ENCODE results near the gene GNGT2.
A peak's percentile ranks its signal among the peaks of the same experiment; 100 is the strongest.
"Not testable (repeated sequence)": the region's sequence is repeated elsewhere in the genome, so short reads cannot be mapped to it uniquely, and the experiment has no call there.

GNGT2 gene

DNA sequence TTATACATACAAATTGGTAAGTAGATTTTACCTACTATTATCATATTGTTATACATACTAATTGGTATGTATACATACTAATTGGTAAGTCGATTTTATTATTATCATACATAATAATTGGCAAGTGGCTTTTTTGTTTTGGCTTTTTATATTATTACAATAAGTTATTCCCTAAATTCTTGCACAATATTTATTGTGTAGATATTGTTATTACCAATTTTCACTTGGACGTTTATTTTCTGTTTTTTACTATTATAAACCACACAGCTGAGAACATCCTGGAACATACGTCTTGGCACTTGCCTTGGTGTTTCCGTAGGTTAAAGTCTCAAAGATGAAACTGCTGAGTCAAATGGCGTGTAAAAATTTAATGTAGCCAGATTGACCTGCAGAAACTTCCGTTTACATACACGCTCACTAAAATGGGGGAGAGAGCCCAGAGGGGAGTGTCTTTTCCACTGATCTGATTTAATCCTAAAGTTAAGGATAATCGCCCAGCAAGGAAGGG is 18.9 kb downstream of the GNGT2 start:
- Histone ChIP-seq H3K9me2 (replicated peaks; ENCODE audit: insufficient read depth, low read length) (no peaks in the 10 kb centered on the region), H3K27me3 (replicated peaks; ENCODE audit: insufficient read depth, low read length) (no peaks in the 10 kb centered on the region), H3K36me3 (replicated peaks; ENCODE audit: insufficient read depth, low read length) (no peaks in the 10 kb centered on the region), H4K20me1 (ENCODE audit: insufficient read depth, low read length) (no peaks in the 10 kb centered on the region), H2AFZ (ENCODE audit: low read length) (peak overlapping the region; percentile 90), H3K79me2 (ENCODE audit: low read length) (no peaks in the 10 kb centered on the region), H3K27ac (ENCODE audit: low read length) (peak overlapping the region; percentile 97), H3K4me2 (ENCODE audit: low read depth, low read length) (peak overlapping the region; percentile 88), H3K4me3 (ENCODE audit: low read length) (peak overlapping the region; percentile 83), H3F3A (ENCODE audit: insufficient read depth, low read length) (peaks cover 19% of the 10 kb centered on the region), H3K9me3 (replicated peaks; ENCODE audit: insufficient read depth, low read length) (no peaks in the 10 kb centered on the region), H3K9ac (ENCODE audit: low read length) (peak overlapping the region; percentile 97), H3K4me1 (ENCODE audit: low read length) (no peaks in the 10 kb centered on the region)
- TF ChIP-seq CTCF (IDR thresholded peaks at IDR 0.05; ENCODE audit: low read length) (no peak), EZH2 (optimal IDR thresholded peaks at IDR 0.05; ENCODE audit: low read depth, low read length) (no peak), EZH2phosphoT487 (IDR thresholded peaks at IDR 0.05; ENCODE audit: low read length) (no peak)
- peak; percentile 84 for DNase-seq

- H3K4me2 ChIP-seq (ENCODE audit: low read depth, low read length): no peak overlapping the region
- no peak overlapping the region for H3K4me3 ChIP-seq (ENCODE audit: low read length)
- no peak overlapping the region for H3K27ac ChIP-seq (ENCODE audit: low read length)
- no peaks in the 10 kb centered on the region for H3K4me1 ChIP-seq (ENCODE audit: low read length)
- H3K36me3 ChIP-seq (replicated peaks; ENCODE audit: insufficient read depth, low read length): no peaks in the 10 kb centered on the region
- no peak overlapping the region for H2AFZ ChIP-seq (ENCODE audit: low read length)
- no peaks in the 10 kb centered on the region for H3K27me3 ChIP-seq (replicated peaks; ENCODE audit: insufficient read depth, low read length)
- no peak overlapping the region for H3K9ac ChIP-seq (ENCODE audit: low read length)
- TF ChIP-seq EZH2phosphoT487 (IDR thresholded peaks at IDR 0.05; ENCODE audit: low read length) (no peak), EZH2 (optimal IDR thresholded peaks at IDR 0.05; ENCODE audit: low read depth, low read length) (no peak), CTCF (IDR thresholded peaks at IDR 0.05; ENCODE audit: low read length) (no peak)
- no peaks in the 10 kb centered on the region for H3K79me2 ChIP-seq (ENCODE audit: low read length)
- no peaks in the 10 kb centered on the region for H3K9me3 ChIP-seq (replicated peaks; ENCODE audit: insufficient read depth, low read length)
- H3F3A ChIP-seq (ENCODE audit: insufficient read depth, low read length): peaks cover 19% of the 10 kb centered on the region
- no peaks in the 10 kb centered on the region for H4K20me1 ChIP-seq (ENCODE audit: insufficient read depth, low read length)
- no peaks in the 10 kb centered on the region for H3K9me2 ChIP-seq (replicated peaks; ENCODE audit: insufficient read depth, low read length)
- DNase-seq: no peak
Measured at GRCh38 chr17:49190932-49191331, 19.4 kb downstream of the GNGT2 start.

- no peak overlapping the region for H3K4me2 ChIP-seq (ENCODE audit: low read depth, low read length)
- no peaks in the 10 kb centered on the region for H3K27me3 ChIP-seq (replicated peaks; ENCODE audit: insufficient read depth, low read length)
- DNase-seq: no peak
- H3K9me2 ChIP-seq (replicated peaks; ENCODE audit: insufficient read depth, low read length): no peaks in the 10 kb centered on the region
- H3K9me3 ChIP-seq (replicated peaks; ENCODE audit: insufficient read depth, low read length): no peaks in the 10 kb centered on the region
- peaks cover 11% of the 10 kb centered on the region; the same call in 1 of the 2 replicates for H3F3A ChIP-seq (ENCODE audit: insufficient read depth, low read length)
- no peak for TF ChIP-seq CTCF (IDR thresholded peaks at IDR 0.05; ENCODE audit: low read length)
- no peak for TF ChIP-seq EZH2phosphoT487 (IDR thresholded peaks at IDR 0.05; ENCODE audit: low read length)
- TF ChIP-seq EZH2 (optimal IDR thresholded peaks at IDR 0.05; ENCODE audit: low read depth, low read length): no peak
- H3K36me3 ChIP-seq (replicated peaks; ENCODE audit: insufficient read depth, low read length): no peaks in the 10 kb centered on the region
- no peak overlapping the region for H3K4me3 ChIP-seq (ENCODE audit: low read length)
- H3K4me1 ChIP-seq (ENCODE audit: low read length): no peaks in the 10 kb centered on the region
- no peaks in the 10 kb centered on the region for H3K79me2 ChIP-seq (ENCODE audit: low read length)
- H3K9ac ChIP-seq (ENCODE audit: low read length): no peak overlapping the region
- H4K20me1 ChIP-seq (ENCODE audit: insufficient read depth, low read length): no peaks in the 10 kb centered on the region
- no peak overlapping the region for H3K27ac ChIP-seq (ENCODE audit: low read length)
- no peak overlapping the region for H2AFZ ChIP-seq (ENCODE audit: low read length)
Measured at GRCh38 chr17:49187301-49187700, 23.1 kb downstream of the GNGT2 start.

DNA sequence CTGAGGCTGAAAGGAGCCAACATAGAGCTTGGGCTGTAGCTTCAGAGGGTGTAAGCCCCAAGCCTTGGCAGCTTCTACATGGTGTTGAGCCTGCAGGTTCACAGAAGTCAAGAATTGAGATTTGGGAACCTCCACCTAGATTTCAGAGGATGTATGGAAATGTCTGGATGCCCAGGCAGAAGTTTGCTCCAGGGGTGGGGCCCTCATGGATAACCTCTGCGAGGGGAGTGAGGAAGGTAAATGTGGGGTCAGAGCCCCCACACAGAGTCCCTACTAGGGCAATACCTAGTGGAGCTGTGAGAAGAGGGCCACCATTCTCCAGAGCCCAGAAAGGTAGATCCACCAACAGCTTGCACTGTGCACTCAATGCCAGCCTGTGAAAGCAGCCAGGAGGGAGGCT is 25.0 kb downstream of the GNGT2 start:
- not testable (repeated sequence) for H3K79me2 ChIP-seq (ENCODE audit: low read length); H2AFZ ChIP-seq (ENCODE audit: low read length); H3K4me1 ChIP-seq (ENCODE audit: low read length); H3K36me3 ChIP-seq (replicated peaks; ENCODE audit: insufficient read depth, low read length); H3K4me3 ChIP-seq (ENCODE audit: low read length); H3K27ac ChIP-seq (ENCODE audit: low read length); DNase-seq; H3K9ac ChIP-seq (ENCODE audit: low read length); H3K27me3 ChIP-seq (replicated peaks; ENCODE audit: insufficient read depth, low read length); H3K4me2 ChIP-seq (ENCODE audit: low read depth, low read length); H4K20me1 ChIP-seq (ENCODE audit: insufficient read depth, low read length); H3F3A ChIP-seq (ENCODE audit: insufficient read depth, low read length); H3K9me2 ChIP-seq (replicated peaks; ENCODE audit: insufficient read depth, low read length); H3K9me3 ChIP-seq (replicated peaks; ENCODE audit: insufficient read depth, low read length)

GRCh38 chr17:49184522-49184921 is 25.9 kb downstream of the GNGT2 start:
- H3K4me3 ChIP-seq (ENCODE audit: low read length); H3K9ac ChIP-seq (ENCODE audit: low read length); H3K27me3 ChIP-seq (replicated peaks; ENCODE audit: insufficient read depth, low read length); H3K79me2 ChIP-seq (ENCODE audit: low read length); H3K4me2 ChIP-seq (ENCODE audit: low read depth, low read length); H3K9me3 ChIP-seq (replicated peaks; ENCODE audit: insufficient read depth, low read length); H3K4me1 ChIP-seq (ENCODE audit: low read length); H2AFZ ChIP-seq (ENCODE audit: low read length); H3K9me2 ChIP-seq (replicated peaks; ENCODE audit: insufficient read depth, low read length); H3K36me3 ChIP-seq (replicated peaks; ENCODE audit: insufficient read depth, low read length); H3F3A ChIP-seq (ENCODE audit: insufficient read depth, low read length); DNase-seq; H3K27ac ChIP-seq (ENCODE audit: low read length); H4K20me1 ChIP-seq (ENCODE audit: insufficient read depth, low read length): not testable (repeated sequence)
